PC-9 (cell line): Measurements from ENCODE around the gene GUCY1A2. TPM values are rescaled to one million over a fixed set of nuclear protein-coding genes. Genes with fewer than 3 reads are reported as not detected.

Source experiments
- BruUV-seq: library from RNA; stranded (reverse); fragments of 400-500 nt; replicated peaks from 2 replicates; lab custom pipeline; 2021; lab: Mats Ljungman, UMichigan
- CTCF ChIA-PET: fragments of 300-600 bp; sonication (Branson Sonifier 250); formaldehyde crosslinking; loops from one replicate; lab custom pipeline; 2022; ENCODE audit warnings: antibody characterized with exemption; lab: Charles Lee
- POLR2A ChIA-PET: fragments of 300-600 bp; sonication (Branson Sonifier 250); formaldehyde crosslinking; loops from one replicate; lab custom pipeline; 2022; ENCODE audit warnings: antibody characterized with exemption; ENCODE audit not compliant: unreplicated experiment; lab: Charles Lee
- DNase-seq, 2 experiments: peaks; one replicate each; pipeline versions ENCODE4 v3.0.0 to v3.0.0-alpha.2; 2015 to 2022; ENCODE audit warnings: mixed read lengths in 1 of 2
- H2AFZ ChIP-seq: fragments of 200-600 bp; sonication (generic); 2 replicates; pipeline ENCODE4 v1.8.1; 2017; ENCODE audit warnings: antibody characterized with exemption
- H3F3A ChIP-seq: fragments of 200-600 bp; sonication (generic); 2 replicates; pipeline ENCODE4 v1.8.1; 2017; ENCODE audit warnings: antibody characterized with exemption, mild to moderate bottlenecking, low read depth; ENCODE audit not compliant: insufficient read depth
- H3K27ac ChIP-seq: fragments of 200-600 bp; sonication (generic); 2 replicates; pipeline ENCODE4 v1.6.1; 2016; ENCODE audit warnings: mixed run types
- H3K27me3 ChIP-seq: fragments of 200-600 bp; sonication (generic); 2 replicates; pipeline ENCODE4 v1.6.1; 2016; ENCODE audit warnings: low read depth, mixed run types; ENCODE audit not compliant: insufficient read depth
- H3K36me3 ChIP-seq: fragments of 200-600 bp; sonication (generic); 2 replicates; pipeline ENCODE4 v1.6.1; 2016; ENCODE audit warnings: low read depth, mixed run types
- H3K4me1 ChIP-seq: fragments of 200-600 bp; sonication (generic); replicated peaks from 2 replicates; pipeline ENCODE4 v1.6.1; 2016; ENCODE audit warnings: mixed run types; ENCODE audit not compliant: insufficient read depth
- H3K4me2 ChIP-seq: fragments of 200-600 bp; sonication (generic); 2 replicates; pipeline ENCODE4 v1.6.1; 2017; ENCODE audit warnings: mixed run types
- H3K4me3 ChIP-seq: fragments of 200-600 bp; sonication (generic); 2 replicates; pipeline ENCODE4 v1.6.1; 2016; ENCODE audit warnings: mixed run types
- H3K79me2 ChIP-seq: fragments of 200-600 bp; sonication (generic); 2 replicates; pipeline ENCODE4 v1.6.1; 2017; ENCODE audit warnings: low read depth, mixed run types
- H3K9me2 ChIP-seq: fragments of 200-600 bp; sonication (generic); 2 replicates; pipeline ENCODE4 v1.8.1; 2017; ENCODE audit warnings: mild to moderate bottlenecking; ENCODE audit not compliant: insufficient read depth
- H3K9me3 ChIP-seq: fragments of 200-600 bp; sonication (generic); 2 replicates; pipeline ENCODE4 v1.8.1; 2016; ENCODE audit warnings: low read depth; ENCODE audit not compliant: insufficient read depth
- H4K20me1 ChIP-seq: fragments of 200-600 bp; sonication (generic); 2 replicates; pipeline ENCODE4 v1.8.1; 2017; ENCODE audit not compliant: insufficient read depth
- EZH2 ChIP-seq: fragments of 200-600 bp; sonication (generic); IDR thresholded peaks from 2 replicates; pipeline ENCODE4 v1.8.0; 2017; ENCODE audit warnings: antibody characterized with exemption, low read depth
- intact Hi-C: fragments of 100-400 bp; cut with micrococcal nuclease; formaldehyde crosslinking; loops from one replicate; pipeline ENCODE4 v1.10.0; 2022; ENCODE audit not compliant: unreplicated experiment
- total RNA-seq: library from RNA; stranded (reverse); gene quantifications from 2 replicates; pipeline ENCODE4 v1.2.3, GENCODE V29; 2021
- TF ChIP-seq, protein P1 (sequence below): fragments of 200-600 bp; sonication (generic); conservative IDR thresholded peaks from 2 replicates; pipeline ENCODE4 v1.6.1; 2017; ENCODE audit warnings: mixed run types, antibody characterized with exemption, mild to moderate bottlenecking, moderate library complexity

Gene GUCY1A2
- total RNA-seq, 1 experiment from 2014 or later = not detected

- no peak overlapping the region for H3K27ac ChIP-seq
These were observed 58.5 kb downstream of the GUCY1A2 start for GRCh38 chr11:106959800-106960199.

DNA sequence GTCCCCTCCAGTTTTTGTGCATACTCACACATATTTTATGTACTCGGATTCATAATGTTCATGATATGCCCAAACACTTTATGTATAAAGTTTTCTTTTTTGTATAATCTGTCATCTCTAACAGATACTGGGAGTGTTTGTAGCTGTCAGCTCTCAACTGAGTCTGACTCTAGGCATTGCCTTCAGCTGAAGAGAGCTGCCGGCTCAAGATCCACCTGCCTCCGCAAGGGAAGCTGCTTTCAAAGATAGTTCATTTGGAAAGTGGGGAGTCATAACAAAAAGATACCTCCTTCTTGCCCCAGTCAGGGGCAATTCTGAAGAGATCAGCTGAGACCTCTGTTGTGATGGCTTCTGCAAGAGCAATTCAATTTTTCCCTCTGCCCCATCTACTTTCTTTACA, 58.9 kb downstream of the GUCY1A2 start:
- no peak overlapping the region for H3K4me2 ChIP-seq
- ChIA-PET CTCF (no interaction called here), POLR2A (no interaction called here)

More at GRCh38 chr11:106959800-106960199, 58.5 kb downstream of the GUCY1A2 start:
- no peaks in the 10 kb centered on the region for H3K9me3 ChIP-seq
- no peak overlapping the region for H2AFZ ChIP-seq
- no peak for DNase-seq
- H3K4me1 ChIP-seq = peaks cover 21% of the 10 kb centered on the region
- intact Hi-C loops = no loop called here
- H3K4me3 ChIP-seq = no peak overlapping the region
- 0 out of 2 replicates have a peak, but pooled peaks cover 5% of the 10 kb centered on the region for H3F3A ChIP-seq
- CTCF ChIA-PET = no interaction called here
- no peaks in the 10 kb centered on the region for H3K36me3 ChIP-seq
- no peaks in the 10 kb centered on the region for H3K27me3 ChIP-seq
- no peaks in the 10 kb centered on the region for H3K79me2 ChIP-seq
- TF ChIP-seq, protein P1, sequence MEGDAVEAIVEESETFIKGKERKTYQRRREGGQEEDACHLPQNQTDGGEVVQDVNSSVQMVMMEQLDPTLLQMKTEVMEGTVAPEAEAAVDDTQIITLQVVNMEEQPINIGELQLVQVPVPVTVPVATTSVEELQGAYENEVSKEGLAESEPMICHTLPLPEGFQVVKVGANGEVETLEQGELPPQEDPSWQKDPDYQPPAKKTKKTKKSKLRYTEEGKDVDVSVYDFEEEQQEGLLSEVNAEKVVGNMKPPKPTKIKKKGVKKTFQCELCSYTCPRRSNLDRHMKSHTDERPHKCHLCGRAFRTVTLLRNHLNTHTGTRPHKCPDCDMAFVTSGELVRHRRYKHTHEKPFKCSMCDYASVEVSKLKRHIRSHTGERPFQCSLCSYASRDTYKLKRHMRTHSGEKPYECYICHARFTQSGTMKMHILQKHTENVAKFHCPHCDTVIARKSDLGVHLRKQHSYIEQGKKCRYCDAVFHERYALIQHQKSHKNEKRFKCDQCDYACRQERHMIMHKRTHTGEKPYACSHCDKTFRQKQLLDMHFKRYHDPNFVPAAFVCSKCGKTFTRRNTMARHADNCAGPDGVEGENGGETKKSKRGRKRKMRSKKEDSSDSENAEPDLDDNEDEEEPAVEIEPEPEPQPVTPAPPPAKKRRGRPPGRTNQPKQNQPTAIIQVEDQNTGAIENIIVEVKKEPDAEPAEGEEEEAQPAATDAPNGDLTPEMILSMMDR = no peak
- no peak for TF ChIP-seq EZH2
- POLR2A ChIA-PET = no interaction called here
- no TSS peak for BruUV-seq
- no peak overlapping the region for H3K4me2 ChIP-seq
- H4K20me1 ChIP-seq = no peaks in the 10 kb centered on the region
- no peaks in the 10 kb centered on the region for H3K9me2 ChIP-seq

DNA sequence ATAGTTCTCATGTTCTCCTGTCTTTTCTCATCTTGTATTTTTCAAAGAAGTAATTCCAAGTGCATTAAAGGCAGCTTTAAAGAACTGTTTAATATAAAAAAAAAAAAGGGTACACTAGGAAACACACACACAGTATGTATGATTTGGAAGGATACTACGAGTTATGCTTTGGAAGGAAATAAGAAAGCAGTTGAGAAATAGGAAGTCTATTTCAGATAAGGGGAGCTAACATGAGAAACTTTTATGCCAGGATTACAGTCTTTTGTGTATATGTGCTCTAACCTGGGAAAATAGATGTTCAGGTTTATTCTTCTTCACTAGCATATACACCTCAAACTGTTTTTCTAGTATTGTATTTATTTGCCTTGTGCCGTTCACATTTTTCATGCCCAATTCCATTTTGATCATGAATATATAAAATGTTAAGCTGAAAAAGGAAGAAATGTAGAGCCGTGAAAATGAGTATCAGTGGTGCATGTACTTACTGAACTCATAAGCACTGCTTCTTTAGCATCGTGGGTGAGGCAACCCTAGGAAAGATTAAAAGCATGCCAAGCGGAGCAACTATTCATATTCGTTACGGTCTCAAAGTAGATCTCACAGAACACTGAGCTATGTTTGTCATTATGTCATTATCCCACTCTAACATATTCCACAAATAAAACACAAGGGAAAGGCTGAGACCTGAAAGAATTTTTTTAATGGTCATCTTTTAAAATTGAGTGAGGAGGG, 59.6 kb downstream of the GUCY1A2 start:
- no peaks in the 10 kb centered on the region for H3K36me3 ChIP-seq
- H3K27ac ChIP-seq = no peak overlapping the region
- H3K9me2 ChIP-seq = no peaks in the 10 kb centered on the region
- 0 out of 2 replicates have a peak, but pooled peaks cover 5% of the 10 kb centered on the region for H3F3A ChIP-seq
- no TSS peak for BruUV-seq
- H3K4me1 ChIP-seq = peaks cover 21% of the 10 kb centered on the region
- H3K27me3 ChIP-seq = no peaks in the 10 kb centered on the region
- no peak overlapping the region for H3K4me3 ChIP-seq
- H3K4me2 ChIP-seq = no peak overlapping the region
- no peaks in the 10 kb centered on the region for H3K9me3 ChIP-seq
- TF ChIP-seq, protein P1 = no peak
- no peak for TF ChIP-seq EZH2
- DNase-seq = no peak
- POLR2A ChIA-PET = no interaction called here
- H3K79me2 ChIP-seq = no peaks in the 10 kb centered on the region
- no peaks in the 10 kb centered on the region for H4K20me1 ChIP-seq
- H2AFZ ChIP-seq = no peak overlapping the region
- intact Hi-C loops = no loop called here
- CTCF ChIA-PET = no interaction called here

More for the DNA sequence above, 58.9 kb downstream of the GUCY1A2 start:
- Histone ChIP-seq H3K9me3 (no peaks in the 10 kb centered on the region), H3K27me3 (no peaks in the 10 kb centered on the region), H3K79me2 (no peaks in the 10 kb centered on the region), H3K9me2 (no peaks in the 10 kb centered on the region), H3K4me1 (peaks cover 21% of the 10 kb centered on the region), H3K36me3 (no peaks in the 10 kb centered on the region), H4K20me1 (no peaks in the 10 kb centered on the region), H3K27ac (no peak overlapping the region), H2AFZ (no peak overlapping the region), H3F3A (0 out of 2 replicates have a peak, but pooled peaks cover 5% of the 10 kb centered on the region), H3K4me3 (no peak overlapping the region)
- BruUV-seq = no TSS peak
- TF ChIP-seq, protein P1 = no peak
- TF ChIP-seq EZH2 = no peak
- intact Hi-C loops = no loop called here
- no peak for DNase-seq
